Measurements from ENCODE around the gene G6PC2.

- TF ChIP-seq CTCF (IDR thresholded peaks at IDR 0.05) (no peak), POLR2A (IDR thresholded peaks at IDR 0.05) (no peak)
These were observed 38.8 kb downstream of the G6PC2 start for GRCh38 chr2:168939918-168940317.
